22Rv1 (cell line): ENCODE results near the gene NBEA.
"Not testable (repeated sequence)": the region's sequence is repeated elsewhere in the genome, so short reads cannot be mapped to it uniquely, and the experiment has no call there.

Experiments
- CTCF ChIP-seq: fragments of 450-650 bp; IDR thresholded peaks from 2 replicates; pipeline ENCODE4 v1.5.1; 2017; ENCODE audit warnings: mild to moderate bottlenecking
- ZFX ChIP-seq: fragments of 450-650 bp; IDR thresholded peaks from 2 replicates; pipeline ENCODE4 v1.6.1; 2017; ENCODE audit warnings: antibody characterized with exemption, borderline replicate concordance

- not testable (repeated sequence) for TF ChIP-seq CTCF, ZFX
Observed at GRCh38 chr13:35058585-35058984, 116.5 kb downstream of the NBEA start.
